ENCODE results near the gene KRTAP2-1. TPM values are rescaled to one million over a fixed set of nuclear protein-coding genes. Genes with fewer than 3 reads are reported as not detected.
"Not testable (repeated sequence)": the region's sequence is repeated elsewhere in the genome, so short reads cannot be mapped to it uniquely, and the experiment has no call there.

Gene KRTAP2-1
- total RNA-seq, 1 experiment from 2014 or later = not detected

GRCh38 chr17:41057547-41057946, 10.4 kb upstream of the KRTAP2-1 start:
- H3K9ac ChIP-seq (ENCODE audit: low read length) = no peak overlapping the region
- ChIA-PET POLR2A (no interaction called here), RAD21 (ENCODE audit: low non-redundant PET in 1 of 2, low total read pairs in 2 of 2, uncharacterized antibody in 2 of 2, unreplicated experiment in 2 of 2) (no interaction called here), CTCF (no interaction called here)
- H3K4me3 ChIP-seq (replicated peaks in 1 of 2; ENCODE audit: low read depth in 1 of 2, low read length in 2 of 2) = no peak overlapping the region
- no peak overlapping the region for H3K27ac ChIP-seq (ENCODE audit: low read depth, low read length)
- no peaks in the 10 kb centered on the region for H3K27me3 ChIP-seq (ENCODE audit: insufficient read depth, low read length)
- peaks cover 0 to 16% of the 10 kb centered on the region in 2 experiments; a peak in 1 of 4 replicates for H3K9me3 ChIP-seq (ENCODE audit: control insufficient read depth in 1 of 2, insufficient read depth in 1 of 2, low read depth in 1 of 2, low read length in 2 of 2)
- H4K20me1 ChIP-seq (ENCODE audit: insufficient read depth) = no peaks in the 10 kb centered on the region
- ATAC-seq (no peak), DNase-seq (ENCODE audit: low read depth, low spot score) (no peak)
- H3K79me2 ChIP-seq (ENCODE audit: insufficient read depth, low read length) = no peaks in the 10 kb centered on the region
- no peak overlapping the region for H2AFZ ChIP-seq (ENCODE audit: low read depth, low read length, poor library complexity, severe bottlenecking)
- no peaks in the 10 kb centered on the region for H3K9me2 ChIP-seq (ENCODE audit: insufficient read depth)
- H3K4me2 ChIP-seq (ENCODE audit: low read length) = no peak overlapping the region
- intact Hi-C loops (cut with micrococcal nuclease) = no loop called here
- no TSS peak for BruUV-seq (replicated peaks)
- peaks cover 38 to 42% of the 10 kb centered on the region in 2 experiments for H3K4me1 ChIP-seq (ENCODE audit: control insufficient read depth in 1 of 2, insufficient read depth in 2 of 2, low read length in 2 of 2)
- peaks cover 0 to 5% of the 10 kb centered on the region in 2 experiments; a peak in 1 of 4 replicates for H3K36me3 ChIP-seq (ENCODE audit: control insufficient read depth in 1 of 2, insufficient read depth in 2 of 2, low read length in 2 of 2)
- TF ChIP-seq POLR2AphosphoS5 (IDR thresholded peaks at IDR 0.05; ENCODE audit: low read depth, low read length) = no peak
- 0 out of 2 replicates have a peak, but pooled peaks have one; percentile 11 for TF ChIP-seq JUND (IDR thresholded peaks at IDR 0.05)
- 0 out of 2 replicates have a peak, but pooled peaks have one; percentile 11 for TF ChIP-seq CBX3 (IDR thresholded peaks at IDR 0.05; ENCODE audit: low read depth)
- TF ChIP-seq EZH2phosphoT487 (IDR thresholded peaks at IDR 0.05; ENCODE audit: borderline replicate concordance) = no peak

- H3K79me2 ChIP-seq (ENCODE audit: insufficient read depth, low read length); DNase-seq (ENCODE audit: low read depth, low spot score); CTCF ChIA-PET; RAD21 ChIA-PET (ENCODE audit: low non-redundant PET in 1 of 2, low total read pairs in 2 of 2, uncharacterized antibody in 2 of 2, unreplicated experiment in 2 of 2); H3K36me3 ChIP-seq (ENCODE audit: control insufficient read depth in 1 of 2, insufficient read depth in 2 of 2, low read length in 2 of 2); POLR2A ChIA-PET; ATAC-seq; H3K27me3 ChIP-seq (ENCODE audit: insufficient read depth, low read length); H3K9me2 ChIP-seq (ENCODE audit: insufficient read depth); H2AFZ ChIP-seq (ENCODE audit: low read depth, low read length, poor library complexity, severe bottlenecking); H3K27ac ChIP-seq (ENCODE audit: low read depth, low read length); H3K4me2 ChIP-seq (ENCODE audit: low read length); H3K4me3 ChIP-seq (replicated peaks in 1 of 2; ENCODE audit: low read depth in 1 of 2, low read length in 2 of 2); BruUV-seq (replicated peaks); H3K9ac ChIP-seq (ENCODE audit: low read length); H4K20me1 ChIP-seq (ENCODE audit: insufficient read depth); intact Hi-C loops (cut with micrococcal nuclease): not testable (repeated sequence)
- peaks cover 0 to 21% of the 10 kb centered on the region in 2 experiments; a peak in 1 of 4 replicates for H3K9me3 ChIP-seq (ENCODE audit: control insufficient read depth in 1 of 2, insufficient read depth in 1 of 2, low read depth in 1 of 2, low read length in 2 of 2)
- H3K4me1 ChIP-seq (ENCODE audit: control insufficient read depth in 1 of 2, insufficient read depth in 2 of 2, low read length in 2 of 2) = peaks cover 14 to 18% of the 10 kb centered on the region in 2 experiments
These were observed 8.0 kb upstream of the KRTAP2-1 start, which contains the start of gene KRTAP2-2 for GRCh38 chr17:41055130-41055529. Gene KRTAP2-2, minus strand, starts transcription at chr17:41055230. Its CDS starts 19 bp downstream, at chr17:41055211.

- intact Hi-C loops (cut with micrococcal nuclease); BruUV-seq (replicated peaks); H3K27me3 ChIP-seq (ENCODE audit: insufficient read depth, low read length); H3K4me3 ChIP-seq (replicated peaks in 1 of 2; ENCODE audit: low read depth in 1 of 2, low read length in 2 of 2); H4K20me1 ChIP-seq (ENCODE audit: insufficient read depth); RAD21 ChIA-PET (ENCODE audit: low non-redundant PET in 1 of 2, low total read pairs in 2 of 2, uncharacterized antibody in 2 of 2, unreplicated experiment in 2 of 2); H3K36me3 ChIP-seq (ENCODE audit: control insufficient read depth in 1 of 2, insufficient read depth in 2 of 2, low read length in 2 of 2); H3K9ac ChIP-seq (ENCODE audit: low read length); POLR2A ChIA-PET; H3K9me2 ChIP-seq (ENCODE audit: insufficient read depth); ATAC-seq; H2AFZ ChIP-seq (ENCODE audit: low read depth, low read length, poor library complexity, severe bottlenecking); H3K79me2 ChIP-seq (ENCODE audit: insufficient read depth, low read length); DNase-seq (ENCODE audit: low read depth, low spot score); H3K27ac ChIP-seq (ENCODE audit: low read depth, low read length); H3K4me2 ChIP-seq (ENCODE audit: low read length); CTCF ChIA-PET: not testable (repeated sequence)
- H3K9me3 ChIP-seq (ENCODE audit: control insufficient read depth in 1 of 2, insufficient read depth in 1 of 2, low read depth in 1 of 2, low read length in 2 of 2) = peaks cover 0 to 21% of the 10 kb centered on the region in 2 experiments; a peak in 1 of 4 replicates
- peaks cover 11 to 13% of the 10 kb centered on the region in 2 experiments for H3K4me1 ChIP-seq (ENCODE audit: control insufficient read depth in 1 of 2, insufficient read depth in 2 of 2, low read length in 2 of 2)
These were observed 7.4 kb upstream of the KRTAP2-1 start for GRCh38 chr17:41054556-41054955.

Measured in HCT116 (cell line).